Esophagus muscularis mucosa (tissue), 4 donors: ENCODE data around the gene MBD3. TPM values are rescaled to one million over a fixed set of nuclear protein-coding genes. Genes with fewer than 3 reads are reported as not detected.

Experiments
- DNase-seq: peaks from one replicate; pipeline ENCODE4 v3.0.0-alpha.2; 2017; ENCODE audit errors: extremely low spot score
- H3K27ac ChIP-seq, 4 donors: fragments of 200-600 bp; sonication (generic); replicated peaks in 1 of 4; 1 replicate in 3 of 4; 2 replicates in 1 of 4; pipeline ENCODE4 v1.5.1; 2016 to 2019; ENCODE audit warnings: mild to moderate bottlenecking in 1 of 4
- H3K27me3 ChIP-seq, 4 donors: fragments of 200-600 bp; sonication (generic); one replicate each; pipeline versions ENCODE4 v1.5.1 to v1.6.0; 2016 to 2019
- H3K36me3 ChIP-seq, 4 donors: fragments of 200-600 bp; sonication (generic); one replicate each; pipeline ENCODE4 v1.5.1; 2016 to 2019
- H3K4me1 ChIP-seq, 4 donors: fragments of 200-600 bp; sonication (generic); one replicate each; pipeline ENCODE4 v1.5.1; 2016 to 2019
- H3K4me3 ChIP-seq, 4 donors: fragments of 200-600 bp; sonication (generic); 1 replicate in 2 of 4; 2 replicates in 2 of 4; pipeline ENCODE4 v1.5.1; 2016 to 2019; ENCODE audit warnings: mild to moderate bottlenecking in 4 of 4, moderate library complexity in 1 of 4
- H3K9me3 ChIP-seq, 4 donors: fragments of 200-600 bp; sonication (generic); 1 replicate in 3 of 4; 2 replicates in 1 of 4; pipeline ENCODE4 v1.5.1; 2016 to 2019
- CTCF ChIP-seq, 3 experiments: fragments of 200-600 bp in 2 of 3; fragments of 450-650 bp in 1 of 3; sonication (generic) in 2 of 3; IDR thresholded peaks; one replicate each; pipeline ENCODE4 v1.5.1; 2017 to 2019; ENCODE audit warnings: antibody characterized with exemption in 3 of 3, mild to moderate bottlenecking in 2 of 3, moderate library complexity in 1 of 3
- EP300 ChIP-seq: sonication (generic); formaldehyde crosslinking; IDR thresholded peaks from one replicate; pipeline ENCODE4 v1.6.1; 2017; ENCODE audit warnings: antibody characterized with exemption
- POLR2A ChIP-seq: fragments of 450-650 bp; IDR thresholded peaks from one replicate; pipeline ENCODE4 v1.6.1; 2017; ENCODE audit warnings: antibody characterized with exemption, moderate library complexity, mild to moderate bottlenecking, low read depth
- POLR2AphosphoS5 ChIP-seq, 2 donors: sonication (generic); formaldehyde crosslinking; IDR thresholded peaks; one replicate each; pipeline ENCODE4 v1.6.1; 2017; ENCODE audit warnings: antibody characterized with exemption in 2 of 2
- WGBS: methylation state at CpG from one replicate; pipeline ENCODE4 v1.1.5; 2018; 5-methylcytosine and 5-hydroxymethylcytosine counted together
- intact Hi-C: fragments of 100-400 bp; cut with DNase I; formaldehyde crosslinking; loops from one replicate; pipeline ENCODE4 v1.15.1; 2023
- total RNA-seq, 4 donors: library from RNA; depleted of rRNA; stranded (reverse); fragments of >200 nt; gene quantifications; one replicate each; pipeline versions ENCODE4 v1.1.0 to v1.2.1, GENCODE V29; 2016

The MBD3 gene
- total RNA-seq, 4 donors from 2014 or later: 81.8 to 152 (median 114) TPM

- Histone ChIP-seq H3K27me3 (no peaks in the 10 kb centered on the region), H3K4me3 (no peak overlapping the region), H3K9me3 (no peaks in the 10 kb centered on the region), H3K36me3 (peaks cover 16 to 96% (median 78%) of the 10 kb centered on the region in 4 donors), H3K4me1 (peaks cover 0 to 11% (median 1%) of the 10 kb centered on the region in 4 donors), H3K27ac (no peak overlapping the region)
- no peak for DNase-seq
- WGBS: 87% methylated on average over 19 of the region's 23 CpGs
- intact Hi-C loops: no loop called here
- no peak for TF ChIP-seq POLR2AphosphoS5 (IDR thresholded peaks at IDR 0.05)
These were observed 29.3 kb upstream of the MBD3 start for GRCh38 chr19:1622007-1622406.

- intact Hi-C loops: no loop called here
- peaks cover 0 to 11% (median 3%) of the 10 kb centered on the region in 4 donors for H3K4me1 ChIP-seq
- no peaks in the 10 kb centered on the region for H3K27me3 ChIP-seq
- H3K27ac ChIP-seq: no peak overlapping the region
- no CpG with 5 or more reads among the region's 23 CpGs for WGBS
- H3K9me3 ChIP-seq: no peaks in the 10 kb centered on the region
- H3K4me3 ChIP-seq: no peak overlapping the region
- no peak for DNase-seq
- no peak for TF ChIP-seq POLR2A
- TF ChIP-seq POLR2AphosphoS5 (IDR thresholded peaks at IDR 0.05): no peak
- no peak for TF ChIP-seq EP300
- TF ChIP-seq CTCF (IDR thresholded peaks at IDR 0.05): no peak
- peaks cover 16 to 96% (median 77%) of the 10 kb centered on the region in 4 donors for H3K36me3 ChIP-seq
These were observed 28.9 kb upstream of the MBD3 start for GRCh38 chr19:1621574-1621973.

- intact Hi-C loops: no loop called here
- no peak for TF ChIP-seq CTCF (IDR thresholded peaks at IDR 0.05)
- TF ChIP-seq POLR2A: no peak
- TF ChIP-seq POLR2AphosphoS5 (IDR thresholded peaks at IDR 0.05): no peak
- TF ChIP-seq EP300: no peak
- H3K4me1 ChIP-seq: peaks cover 0 to 11% (median 3%) of the 10 kb centered on the region in 4 donors
- no peak overlapping the region for H3K4me3 ChIP-seq
- 80% methylated on average over 7 of the region's 19 CpGs for WGBS
- no peak for DNase-seq
- no peak overlapping the region for H3K27ac ChIP-seq
- no peaks in the 10 kb centered on the region for H3K27me3 ChIP-seq
- no peaks in the 10 kb centered on the region for H3K9me3 ChIP-seq
- peaks cover 17 to 96% (median 76%) of the 10 kb centered on the region in 4 donors for H3K36me3 ChIP-seq
These were observed 28.4 kb upstream of the MBD3 start for GRCh38 chr19:1621021-1621420.

GRCh38 chr19:1620502-1620901 lies 27.8 kb upstream of the MBD3 start:
- Histone ChIP-seq H3K9me3 (no peaks in the 10 kb centered on the region), H3K27me3 (no peaks in the 10 kb centered on the region), H3K36me3 (peaks cover 22 to 96% (median 78%) of the 10 kb centered on the region in 4 donors), H3K4me1 (peaks cover 0 to 11% (median 3%) of the 10 kb centered on the region in 4 donors), H3K27ac (no peak overlapping the region), H3K4me3 (no peak overlapping the region)
- DNase-seq: no peak
- TF ChIP-seq EP300: no peak
- no peak for TF ChIP-seq POLR2AphosphoS5 (IDR thresholded peaks at IDR 0.05)
- no peak for TF ChIP-seq POLR2A
- TF ChIP-seq CTCF (IDR thresholded peaks at IDR 0.05): no peak
- 85% methylated on average over 5 of the region's 11 CpGs for whole genome bisulfite sequencing
- intact Hi-C loops: no loop called here

- intact Hi-C loops: no loop called here
- Histone ChIP-seq H3K9me3 (no peaks in the 10 kb centered on the region), H3K27ac (no peak overlapping the region), H3K4me1 (peaks cover 0 to 11% (median 3%) of the 10 kb centered on the region in 4 donors), H3K36me3 (peaks cover 30 to 97% (median 78%) of the 10 kb centered on the region in 4 donors), H3K27me3 (no peaks in the 10 kb centered on the region), H3K4me3 (no peak overlapping the region)
- TF ChIP-seq POLR2AphosphoS5 (IDR thresholded peaks at IDR 0.05) (no peak), CTCF (IDR thresholded peaks at IDR 0.05) (no peak), POLR2A (no peak), EP300 (no peak)
- DNase-seq: no peak
- 89% methylated on average over 12 of the region's 18 CpGs for WGBS
These were observed 27.0 kb upstream of the MBD3 start for GRCh38 chr19:1619703-1620102.
